Measurements from ENCODE around the gene PERP.

DNA sequence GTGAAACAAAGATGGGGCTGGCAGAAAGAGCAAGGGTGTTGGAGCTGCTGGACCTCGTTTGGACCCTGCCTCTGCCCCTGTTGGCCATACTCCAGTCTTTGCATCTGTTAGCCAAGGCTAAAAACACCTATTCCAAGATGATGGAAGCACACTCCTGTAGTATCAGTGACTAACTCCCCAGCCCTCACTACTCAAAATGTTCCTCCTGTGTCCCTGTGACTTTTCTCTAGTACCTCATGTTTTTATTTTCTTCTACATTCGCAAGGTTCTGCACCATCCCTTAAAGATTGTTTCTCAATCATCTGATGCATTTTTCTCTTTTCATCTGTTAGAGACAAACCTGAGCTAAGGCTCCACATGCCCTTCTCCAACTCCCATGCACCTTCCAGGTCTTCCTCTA, 8.9 kb downstream of the PERP start:
- TF ChIP-seq, protein P1, sequence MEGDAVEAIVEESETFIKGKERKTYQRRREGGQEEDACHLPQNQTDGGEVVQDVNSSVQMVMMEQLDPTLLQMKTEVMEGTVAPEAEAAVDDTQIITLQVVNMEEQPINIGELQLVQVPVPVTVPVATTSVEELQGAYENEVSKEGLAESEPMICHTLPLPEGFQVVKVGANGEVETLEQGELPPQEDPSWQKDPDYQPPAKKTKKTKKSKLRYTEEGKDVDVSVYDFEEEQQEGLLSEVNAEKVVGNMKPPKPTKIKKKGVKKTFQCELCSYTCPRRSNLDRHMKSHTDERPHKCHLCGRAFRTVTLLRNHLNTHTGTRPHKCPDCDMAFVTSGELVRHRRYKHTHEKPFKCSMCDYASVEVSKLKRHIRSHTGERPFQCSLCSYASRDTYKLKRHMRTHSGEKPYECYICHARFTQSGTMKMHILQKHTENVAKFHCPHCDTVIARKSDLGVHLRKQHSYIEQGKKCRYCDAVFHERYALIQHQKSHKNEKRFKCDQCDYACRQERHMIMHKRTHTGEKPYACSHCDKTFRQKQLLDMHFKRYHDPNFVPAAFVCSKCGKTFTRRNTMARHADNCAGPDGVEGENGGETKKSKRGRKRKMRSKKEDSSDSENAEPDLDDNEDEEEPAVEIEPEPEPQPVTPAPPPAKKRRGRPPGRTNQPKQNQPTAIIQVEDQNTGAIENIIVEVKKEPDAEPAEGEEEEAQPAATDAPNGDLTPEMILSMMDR (IDR thresholded peaks at IDR 0.05), result no peak
- no peak for TF ChIP-seq ZFX (IDR thresholded peaks at IDR 0.05; ENCODE audit: borderline replicate concordance)
